ENCODE measurements around the gene HEMK1.

HEMK1 gene

GRCh38 chr3:50645378-50645777 lies 76.1 kb downstream of the HEMK1 start:
- no peaks in the 10 kb centered on the region for H3K36me3 ChIP-seq
- DNase-seq, result no peak

More at GRCh38 chr3:50645378-50645777, 76.1 kb downstream of the HEMK1 start:
- Histone ChIP-seq H3K4me3 (ENCODE audit: low read depth, low read length) (no peak overlapping the region), H3K4me1 (peaks cover 5% of the 10 kb centered on the region), H3K9me3 (no peaks in the 10 kb centered on the region), H3K27me3 (no peaks in the 10 kb centered on the region)
- TF ChIP-seq CTCF (IDR thresholded peaks at IDR 0.05; ENCODE audit: low read depth, low read length), result no peak

All from BE2C (cell line).